HG03280 (cell line): ENCODE results near the gene CTXN1.

Experiments
- ATAC-seq: cut with Tn5 transposase; IDR thresholded peaks from one replicate; pipeline ENCODE4 v1.9.1; 2021; ENCODE audit warnings: mild to moderate bottlenecking, moderate library complexity; ENCODE audit not compliant: unreplicated experiment

CTXN1 gene

DNA sequence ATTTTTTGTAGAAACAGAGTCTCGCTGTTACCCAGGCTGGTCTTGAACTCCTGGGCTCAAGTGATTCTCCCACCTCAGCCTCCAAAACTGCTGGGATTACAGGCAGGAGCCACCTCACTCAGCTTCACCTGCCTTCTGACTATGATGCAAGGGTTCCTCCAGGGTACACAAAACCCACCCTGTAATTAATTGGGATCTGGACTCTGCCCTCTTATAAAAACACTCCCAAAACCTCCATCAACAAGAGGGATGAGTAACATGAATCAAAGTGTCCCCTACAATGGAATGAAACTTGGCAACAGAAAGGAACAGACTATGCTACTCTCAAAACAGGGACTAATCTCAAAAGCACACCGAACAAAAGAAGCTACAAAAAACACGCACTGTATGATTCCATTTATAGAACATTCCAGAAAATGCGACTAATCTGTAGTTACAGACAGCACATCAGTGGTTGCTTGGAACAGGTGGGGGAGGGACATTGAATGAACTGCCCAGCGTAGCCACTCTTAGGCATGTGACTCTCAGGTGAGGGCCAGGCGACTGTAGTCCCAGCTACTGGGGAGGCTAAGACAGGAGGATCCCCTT lies 48.6 kb downstream of the CTXN1 start:
- ATAC-seq, result no peak

DNA sequence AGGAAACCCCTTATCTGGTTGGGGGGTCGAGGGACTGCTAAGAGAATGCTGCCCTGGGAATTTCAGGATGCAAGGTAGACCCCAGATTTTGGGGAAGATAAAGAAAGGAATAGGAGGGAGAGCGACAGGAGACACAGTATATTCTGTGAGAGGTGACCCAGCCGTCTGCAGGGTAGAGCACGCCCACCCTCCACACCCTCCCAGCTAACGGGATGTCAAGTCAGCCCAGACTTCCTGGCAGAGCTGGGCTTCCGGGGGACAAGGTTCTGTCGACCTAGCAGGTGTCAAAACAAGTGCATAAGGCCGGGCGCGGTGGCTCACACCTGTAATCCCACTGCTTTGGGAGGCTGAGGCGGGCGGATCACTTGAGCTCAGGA lies 51.0 kb downstream of the CTXN1 start:
- ATAC-seq, result no peak
